DMS 273 treated with DMSO at 0.1 percent for 48 hours (cell line): ENCODE data around the gene ZC3HAV1.
"Not testable (repeated sequence)": the region's sequence is repeated elsewhere in the genome, so short reads cannot be mapped to it uniquely, and the experiment has no call there.

ENCODE experiments used
- DNase-seq: peaks from one replicate; lab custom pipeline; 2025; lab: John Stamatoyannopoulos, UW

Gene ZC3HAV1

GRCh38 chr7:139109188-139109982 lies at the start of gene ZC3HAV1:
Gene ZC3HAV1, minus strand, starts transcription at chr7:139109720. Its CDS starts 389 bp downstream, at chr7:139109331.
- peak; percentile 70 for DNase-seq

GRCh38 chr7:139153832-139154231 lies 44.3 kb upstream of the ZC3HAV1 start:
- no peak for DNase-seq

GRCh38 chr7:139152149-139152548 lies 42.6 kb upstream of the ZC3HAV1 start:
- no peak for DNase-seq

- no peak for DNase-seq
These were observed 29.6 kb upstream of the ZC3HAV1 start for GRCh38 chr7:139139150-139139549.

- peak; percentile 74 for DNase-seq
These were observed 24.0 kb upstream of the ZC3HAV1 start for GRCh38 chr7:139133335-139134139.

GRCh38 chr7:139132887-139133286 lies 23.4 kb upstream of the ZC3HAV1 start:
- no peak for DNase-seq

GRCh38 chr7:139131601-139132041 lies 22.1 kb upstream of the ZC3HAV1 start:
- DNase-seq, result no peak

- not testable (repeated sequence) for DNase-seq
These were observed 20.3 kb upstream of the ZC3HAV1 start for GRCh38 chr7:139129814-139130213.

GRCh38 chr7:139127648-139128047 lies 18.1 kb upstream of the ZC3HAV1 start:
- DNase-seq, result no peak

GRCh38 chr7:139125657-139126056 lies 16.1 kb upstream of the ZC3HAV1 start:
- DNase-seq, result no peak

- not testable (repeated sequence) for DNase-seq
These were observed 15.5 kb upstream of the ZC3HAV1 start for GRCh38 chr7:139124995-139125394.

GRCh38 chr7:139124084-139124914 lies 14.8 kb upstream of the ZC3HAV1 start:
- no peak for DNase-seq

GRCh38 chr7:139119486-139119849 lies 9.9 kb upstream of the ZC3HAV1 start:
- no peak for DNase-seq

GRCh38 chr7:139118805-139119485 lies 9.4 kb upstream of the ZC3HAV1 start:
- no peak for DNase-seq

- no peak for DNase-seq
These were observed 8.8 kb upstream of the ZC3HAV1 start for GRCh38 chr7:139118234-139118804.

GRCh38 chr7:139117599-139118233 lies 8.2 kb upstream of the ZC3HAV1 start:
- no peak for DNase-seq

- no peak for DNase-seq
These were observed 7.5 kb upstream of the ZC3HAV1 start for GRCh38 chr7:139116999-139117398.

GRCh38 chr7:139115104-139115503 lies 5.6 kb upstream of the ZC3HAV1 start:
- no peak for DNase-seq

- no peak for DNase-seq
These were observed 5.1 kb upstream of the ZC3HAV1 start for GRCh38 chr7:139114585-139114984.

- no peak for DNase-seq
These were observed 4.5 kb upstream of the ZC3HAV1 start for GRCh38 chr7:139114018-139114417.

- DNase-seq, result no peak
These were observed 3.3 kb upstream of the ZC3HAV1 start for GRCh38 chr7:139112741-139113250.
